Activated T-helper 1 cell treated with anti-CD3 and anti-CD28 coated beads, Interleukin-2, amount 50 U/mL, for 16 hours (primary cell): ENCODE data around the gene NDUFS6.
A peak's percentile ranks its signal among the peaks of the same experiment; 100 is the strongest.
"Not testable (repeated sequence)": the region's sequence is repeated elsewhere in the genome, so short reads cannot be mapped to it uniquely, and the experiment has no call there.

Experiments used
- DNase-seq, 2 donors: peaks; one replicate each; pipeline ENCODE4 v3.0.0-alpha.2; 2020; ENCODE audit warnings: low read depth in 1 of 2, low spot score in 1 of 2

The NDUFS6 gene

GRCh38 chr5:1797103-1797800 lies 4.0 kb upstream of the NDUFS6 start:
- DNase-seq: no peak

GRCh38 chr5:1797855-1798254 lies 3.4 kb upstream of the NDUFS6 start:
- no peak for DNase-seq

GRCh38 chr5:1798589-1798988 lies 2.6 kb upstream of the NDUFS6 start:
- not testable (repeated sequence) for DNase-seq

- DNase-seq: peak in 1 of 2 donors; percentile 7
Observed at GRCh38 chr5:1799110-1799601, 2.1 kb upstream of the NDUFS6 start.

GRCh38 chr5:1799602-1800471 lies 1.4 kb upstream of the NDUFS6 start, which contains the start of gene MRPL36:
Gene MRPL36 (minus strand): TSS chr5:1799837. CDS start chr5:1798935, 902 bp downstream.
- peak; percentile 88 to 89 for DNase-seq

- no peak for DNase-seq
Observed at GRCh38 chr5:1800472-1801221, 560 bp upstream of the NDUFS6 start.

- DNase-seq: no peak
Observed at GRCh38 chr5:1801967-1802295, 724 bp downstream of the NDUFS6 start.

- no peak for DNase-seq
Observed at GRCh38 chr5:1803192-1803591, 2.0 kb downstream of the NDUFS6 start.

- DNase-seq: no peak
Observed at GRCh38 chr5:1804001-1804690, 2.9 kb downstream of the NDUFS6 start.

- no peak for DNase-seq
Observed at GRCh38 chr5:1805326-1805725, 4.1 kb downstream of the NDUFS6 start.

- DNase-seq: no peak
Observed at GRCh38 chr5:1805736-1806135, 4.5 kb downstream of the NDUFS6 start.

- no peak for DNase-seq
Observed at GRCh38 chr5:1806199-1806598, 5.0 kb downstream of the NDUFS6 start.

GRCh38 chr5:1806974-1807373 lies 5.8 kb downstream of the NDUFS6 start:
- no peak for DNase-seq

GRCh38 chr5:1807451-1808185 lies 6.4 kb downstream of the NDUFS6 start:
- DNase-seq: no peak

- DNase-seq: no peak
Observed at GRCh38 chr5:1808439-1808838, 7.2 kb downstream of the NDUFS6 start.

- no peak for DNase-seq
Observed at GRCh38 chr5:1809416-1810035, 8.3 kb downstream of the NDUFS6 start.

GRCh38 chr5:1810581-1811101 lies 9.4 kb downstream of the NDUFS6 start:
- no peak for DNase-seq

- no peak for DNase-seq
Observed at GRCh38 chr5:1814183-1815020, 13.2 kb downstream of the NDUFS6 start.
